ENCODE results near the gene CHCHD6. TPM values are rescaled to one million over a fixed set of nuclear protein-coding genes. Genes with fewer than 3 reads are reported as not detected.

The CHCHD6 gene
- total RNA-seq, 1 experiment from 2014 or later = 47.7 TPM

DNA sequence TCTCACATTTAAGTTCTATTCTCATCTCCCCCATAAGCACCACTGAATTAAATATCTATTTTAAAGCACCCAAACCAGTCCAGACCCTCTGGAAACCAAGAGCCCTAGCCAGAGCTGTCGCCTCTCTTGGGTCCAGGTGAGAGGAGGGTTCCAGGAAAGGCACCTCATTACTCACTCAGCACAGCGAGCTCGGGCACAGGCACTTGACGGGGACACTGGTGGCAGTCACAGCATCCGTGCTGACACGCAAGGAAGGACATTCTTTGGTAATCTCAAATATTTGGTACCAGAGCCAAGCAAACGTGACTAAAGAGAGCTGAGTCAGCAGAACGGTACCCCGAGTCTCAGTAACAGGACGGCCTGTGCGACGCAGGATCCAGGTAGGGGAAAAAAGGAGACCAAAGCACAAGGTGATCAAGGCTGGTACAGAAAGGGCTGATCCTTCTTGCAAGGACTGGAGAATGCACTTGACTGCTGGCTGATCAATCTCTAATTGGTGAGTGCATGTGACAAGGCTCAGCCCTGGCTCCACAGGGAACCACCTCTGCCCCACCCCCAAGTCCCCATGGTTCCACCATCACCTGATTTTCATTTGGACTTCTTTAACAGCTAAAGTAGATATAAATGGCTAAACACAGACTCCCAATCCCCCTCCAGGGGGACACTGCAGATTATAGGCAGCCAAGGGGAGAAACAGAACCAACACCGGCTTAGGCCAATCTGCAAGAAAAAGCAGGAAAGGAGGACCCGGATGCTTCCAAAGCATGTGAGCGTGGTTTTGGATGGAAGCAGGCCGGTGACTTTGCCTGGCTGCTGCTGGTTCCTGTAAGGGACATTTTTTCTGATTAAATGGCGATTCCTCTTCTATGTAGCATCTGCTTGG, 61.4 kb downstream of the CHCHD6 start:
- no peaks in the 10 kb centered on the region for H3K9me2 ChIP-seq (ENCODE audit: insufficient read depth)
- no peaks in the 10 kb centered on the region for H3K79me2 ChIP-seq (ENCODE audit: low read depth)
- H3K9me3 ChIP-seq (ENCODE audit: insufficient read depth, low read depth) = no peaks in the 10 kb centered on the region
- H3K4me3 ChIP-seq = no peak overlapping the region
- H2AFZ ChIP-seq = no peak overlapping the region
- H4K20me1 ChIP-seq (ENCODE audit: insufficient read depth) = no peaks in the 10 kb centered on the region; the same call in 1 of the 2 replicates
- CTCF ChIA-PET = interaction anchor here (0.6 kb wide), 1 partner anchor 16 kb away, joined by 3 read pairs; no protein-coding TSS in a partner anchor
- TF ChIP-seq, protein P1, sequence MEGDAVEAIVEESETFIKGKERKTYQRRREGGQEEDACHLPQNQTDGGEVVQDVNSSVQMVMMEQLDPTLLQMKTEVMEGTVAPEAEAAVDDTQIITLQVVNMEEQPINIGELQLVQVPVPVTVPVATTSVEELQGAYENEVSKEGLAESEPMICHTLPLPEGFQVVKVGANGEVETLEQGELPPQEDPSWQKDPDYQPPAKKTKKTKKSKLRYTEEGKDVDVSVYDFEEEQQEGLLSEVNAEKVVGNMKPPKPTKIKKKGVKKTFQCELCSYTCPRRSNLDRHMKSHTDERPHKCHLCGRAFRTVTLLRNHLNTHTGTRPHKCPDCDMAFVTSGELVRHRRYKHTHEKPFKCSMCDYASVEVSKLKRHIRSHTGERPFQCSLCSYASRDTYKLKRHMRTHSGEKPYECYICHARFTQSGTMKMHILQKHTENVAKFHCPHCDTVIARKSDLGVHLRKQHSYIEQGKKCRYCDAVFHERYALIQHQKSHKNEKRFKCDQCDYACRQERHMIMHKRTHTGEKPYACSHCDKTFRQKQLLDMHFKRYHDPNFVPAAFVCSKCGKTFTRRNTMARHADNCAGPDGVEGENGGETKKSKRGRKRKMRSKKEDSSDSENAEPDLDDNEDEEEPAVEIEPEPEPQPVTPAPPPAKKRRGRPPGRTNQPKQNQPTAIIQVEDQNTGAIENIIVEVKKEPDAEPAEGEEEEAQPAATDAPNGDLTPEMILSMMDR (conservative IDR thresholded peaks at IDR 0.05) = no peak
- TF ChIP-seq EZH2 (IDR thresholded peaks at IDR 0.05; ENCODE audit: low read depth) = no peak
- no peaks in the 10 kb centered on the region for H3K4me1 ChIP-seq (replicated peaks; ENCODE audit: insufficient read depth)
- H3F3A ChIP-seq (ENCODE audit: insufficient read depth, low read depth) = no peaks in the 10 kb centered on the region
- intact Hi-C loops (cut with micrococcal nuclease; ENCODE audit: unreplicated experiment) = no loop called here
- no TSS peak for BruUV-seq (replicated peaks)
- H3K36me3 ChIP-seq (ENCODE audit: low read depth) = no peaks in the 10 kb centered on the region
- H3K27me3 ChIP-seq (ENCODE audit: insufficient read depth, low read depth) = no peaks in the 10 kb centered on the region
- H3K27ac ChIP-seq = no peak overlapping the region
- no peak overlapping the region for H3K4me2 ChIP-seq
- no peak for DNase-seq
- POLR2A ChIA-PET (ENCODE audit: unreplicated experiment) = no interaction called here

DNA sequence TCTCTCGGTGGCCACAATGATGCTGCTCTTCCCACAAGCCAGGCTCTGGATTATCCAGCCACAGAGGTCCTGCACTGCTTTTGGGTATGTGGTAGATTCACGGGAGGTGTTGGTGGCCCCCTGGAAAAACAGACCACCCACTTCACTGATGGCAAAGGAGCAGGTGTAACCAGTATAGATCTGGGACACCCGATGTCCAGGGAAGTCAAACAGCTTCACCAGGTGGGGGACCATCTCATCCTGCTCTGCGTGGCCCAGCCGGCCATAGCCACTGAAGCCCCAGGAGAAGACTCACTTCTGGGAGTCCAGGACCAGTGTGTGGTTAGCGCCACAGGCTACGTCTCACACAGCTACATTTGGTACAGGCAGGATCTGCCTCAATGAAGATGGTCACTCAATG, 62.6 kb downstream of the CHCHD6 start:
- H3K4me1 ChIP-seq (replicated peaks; ENCODE audit: insufficient read depth) = no peaks in the 10 kb centered on the region
- POLR2A ChIA-PET (ENCODE audit: unreplicated experiment) = interaction anchor here (0.6 kb wide), 1 partner anchor 761 kb away, joined by 4 read pairs; no protein-coding TSS in a partner anchor
- intact Hi-C loops (cut with micrococcal nuclease; ENCODE audit: unreplicated experiment) = no loop called here
- H3K4me3 ChIP-seq = no peak overlapping the region
- DNase-seq = no peak
- CTCF ChIA-PET = no interaction called here
- no TSS peak for BruUV-seq (replicated peaks)
- no peaks in the 10 kb centered on the region for H3K27me3 ChIP-seq (ENCODE audit: insufficient read depth, low read depth)
- H3K9me3 ChIP-seq (ENCODE audit: insufficient read depth, low read depth) = no peaks in the 10 kb centered on the region
- H2AFZ ChIP-seq = no peak overlapping the region
- H3K27ac ChIP-seq = no peak overlapping the region
- H3F3A ChIP-seq (ENCODE audit: insufficient read depth, low read depth) = no peaks in the 10 kb centered on the region
- H3K4me2 ChIP-seq = no peak overlapping the region
- no peaks in the 10 kb centered on the region for H3K36me3 ChIP-seq (ENCODE audit: low read depth)
- H4K20me1 ChIP-seq (ENCODE audit: insufficient read depth) = no peaks in the 10 kb centered on the region; the same call in 1 of the 2 replicates
- no peaks in the 10 kb centered on the region for H3K9me2 ChIP-seq (ENCODE audit: insufficient read depth)
- TF ChIP-seq, protein P1 (conservative IDR thresholded peaks at IDR 0.05) = no peak
- no peak for TF ChIP-seq EZH2 (IDR thresholded peaks at IDR 0.05; ENCODE audit: low read depth)
- peaks cover 3% of the 10 kb centered on the region; the same call in 1 of the 2 replicates for H3K79me2 ChIP-seq (ENCODE audit: low read depth)

DNA sequence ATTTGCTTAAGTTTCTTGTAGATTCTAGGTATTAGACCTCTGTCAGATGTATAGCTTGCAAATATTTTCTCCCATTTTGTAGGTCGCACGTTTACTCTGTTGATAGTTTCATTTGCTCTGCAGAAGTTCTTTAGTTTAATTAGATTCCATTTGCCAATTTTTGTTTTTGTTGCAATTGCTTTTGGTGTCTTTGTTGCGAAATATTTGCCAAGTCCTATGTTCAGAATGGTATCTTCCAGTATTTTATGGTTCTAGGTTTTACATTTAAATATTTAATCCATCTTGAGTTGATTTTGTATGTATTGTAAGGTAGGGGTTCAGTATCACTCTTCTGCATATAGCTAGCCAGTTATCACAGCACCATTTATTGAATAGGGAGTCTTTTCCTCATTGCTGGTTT, 64.9 kb downstream of the CHCHD6 start:
- DNase-seq = no peak
- ChIA-PET POLR2A (ENCODE audit: unreplicated experiment) (no interaction called here), CTCF (no interaction called here)
- Histone ChIP-seq H4K20me1 (ENCODE audit: insufficient read depth) (no peaks in the 10 kb centered on the region; the same call in 1 of the 2 replicates), H3K9me3 (ENCODE audit: insufficient read depth, low read depth) (no peaks in the 10 kb centered on the region), H3K4me1 (replicated peaks; ENCODE audit: insufficient read depth) (peaks cover 19% of the 10 kb centered on the region), H2AFZ (no peak overlapping the region), H3K9me2 (ENCODE audit: insufficient read depth) (no peaks in the 10 kb centered on the region), H3K27me3 (ENCODE audit: insufficient read depth, low read depth) (no peaks in the 10 kb centered on the region), H3K79me2 (ENCODE audit: low read depth) (peaks cover 11% of the 10 kb centered on the region; the same call in 1 of the 2 replicates), H3K36me3 (ENCODE audit: low read depth) (no peaks in the 10 kb centered on the region), H3K4me2 (no peak overlapping the region), H3K27ac (no peak overlapping the region), H3F3A (ENCODE audit: insufficient read depth, low read depth) (no peaks in the 10 kb centered on the region), H3K4me3 (no peak overlapping the region)
- no TSS peak for BruUV-seq (replicated peaks)
- intact Hi-C loops (cut with micrococcal nuclease; ENCODE audit: unreplicated experiment) = no loop called here
- TF ChIP-seq, protein P1 (conservative IDR thresholded peaks at IDR 0.05) = no peak
- no peak for TF ChIP-seq EZH2 (IDR thresholded peaks at IDR 0.05; ENCODE audit: low read depth)

Measured in PC-9 (cell line).